ENCODE measurements around the gene STX10.

STX10 gene

GRCh38 chr19:13127811-13128575, 22.2 kb downstream of the STX10 start:
- DNase-seq (ENCODE audit: low read depth) = no peak
- H3K4me3 ChIP-seq (replicated peaks; ENCODE audit: low read depth, low read length) = no peak overlapping the region
- no peak for TF ChIP-seq CTCF (IDR thresholded peaks at IDR 0.05; ENCODE audit: low read length, missing control alignments)

- no peak for TF ChIP-seq CTCF (IDR thresholded peaks at IDR 0.05; ENCODE audit: low read length, missing control alignments)
- no peak for DNase-seq (ENCODE audit: low read depth)
- H3K4me3 ChIP-seq (replicated peaks; ENCODE audit: low read depth, low read length) = no peak overlapping the region
These were observed 23.1 kb downstream of the STX10 start for GRCh38 chr19:13127051-13127450.

- no peak for TF ChIP-seq CTCF (IDR thresholded peaks at IDR 0.05; ENCODE audit: low read length, missing control alignments)
- no peak overlapping the region for H3K4me3 ChIP-seq (replicated peaks; ENCODE audit: low read depth, low read length)
- DNase-seq (ENCODE audit: low read depth) = no peak
These were observed 26.9 kb downstream of the STX10 start for GRCh38 chr19:13122980-13123957.

- H3K4me3 ChIP-seq (replicated peaks; ENCODE audit: low read depth, low read length) = no peak overlapping the region
- no peak for DNase-seq (ENCODE audit: low read depth)
- no peak for TF ChIP-seq CTCF (IDR thresholded peaks at IDR 0.05; ENCODE audit: low read length, missing control alignments)
These were observed 27.8 kb downstream of the STX10 start for GRCh38 chr19:13122275-13122878.

- DNase-seq (ENCODE audit: low read depth) = no peak
- no peak for TF ChIP-seq CTCF (IDR thresholded peaks at IDR 0.05; ENCODE audit: low read length, missing control alignments)
- H3K4me3 ChIP-seq (replicated peaks; ENCODE audit: low read depth, low read length) = no peak overlapping the region
These were observed 28.5 kb downstream of the STX10 start for GRCh38 chr19:13121551-13122274.

GRCh38 chr19:13120817-13121216, 29.4 kb downstream of the STX10 start:
- TF ChIP-seq CTCF (IDR thresholded peaks at IDR 0.05; ENCODE audit: low read length, missing control alignments) = no peak
- DNase-seq (ENCODE audit: low read depth) = peak; percentile 73
- peak overlapping the region; percentile 32 for H3K4me3 ChIP-seq (replicated peaks; ENCODE audit: low read depth, low read length)

Measured in fibroblast of pulmonary artery (primary cell).